ENCODE results near the gene SLC2A9.

SLC2A9 gene

DNA sequence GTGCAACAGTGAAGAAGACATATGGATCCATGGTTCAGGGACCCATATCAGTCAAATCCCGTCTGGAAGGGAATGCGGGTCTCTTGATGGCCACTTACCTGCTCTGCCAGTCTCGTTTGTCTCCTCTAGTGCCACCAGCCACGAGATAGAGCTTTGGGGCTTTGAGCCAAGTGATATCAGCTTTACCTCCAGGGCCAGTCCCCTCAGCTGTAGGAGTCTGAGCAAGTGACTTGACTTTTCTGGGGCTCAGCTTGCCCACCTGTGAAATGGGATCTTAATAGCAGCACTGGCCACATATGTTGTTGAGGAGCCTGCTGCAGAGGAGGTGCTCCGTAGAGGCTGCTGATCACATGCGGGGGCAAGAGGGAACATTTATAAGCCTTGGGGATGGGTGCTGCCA, 1.2 kb downstream of the SLC2A9 start:
- DNase-seq (ENCODE audit: low spot score) = no peak

DNA sequence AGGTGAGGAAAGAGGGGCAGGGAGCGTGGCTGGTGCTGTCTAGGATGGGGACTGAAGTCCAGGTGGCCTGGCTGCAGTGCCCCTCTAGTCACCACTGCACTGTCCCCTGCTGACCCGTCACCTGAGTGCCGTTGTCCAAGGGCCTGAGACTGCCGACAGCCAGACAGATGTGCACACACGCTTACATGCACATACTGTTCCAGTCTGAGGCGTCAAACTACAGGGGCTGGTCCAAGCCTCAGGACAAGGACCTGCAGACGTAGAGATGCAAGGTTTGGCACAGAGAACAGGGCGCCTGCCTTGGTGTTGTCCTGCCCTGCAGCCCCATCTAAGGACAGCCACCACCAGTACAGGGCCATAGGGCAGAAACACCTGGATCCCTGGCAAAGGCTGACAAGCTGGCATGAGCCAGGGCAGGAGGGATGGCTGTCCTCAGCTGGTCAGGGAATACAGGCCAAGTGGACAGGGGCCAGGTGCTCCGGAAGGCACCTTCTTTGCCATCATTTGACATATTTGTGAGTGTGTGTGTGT, 1.7 kb downstream of the SLC2A9 start:
- no peak for DNase-seq (ENCODE audit: low spot score)

GRCh38 chr4:10018818-10019461, 2.4 kb downstream of the SLC2A9 start:
- peak; percentile 97 for DNase-seq (ENCODE audit: low spot score)

- DNase-seq (ENCODE audit: low spot score) = no peak
These were observed 4.0 kb downstream of the SLC2A9 start for GRCh38 chr4:10017037-10017893.

DNA sequence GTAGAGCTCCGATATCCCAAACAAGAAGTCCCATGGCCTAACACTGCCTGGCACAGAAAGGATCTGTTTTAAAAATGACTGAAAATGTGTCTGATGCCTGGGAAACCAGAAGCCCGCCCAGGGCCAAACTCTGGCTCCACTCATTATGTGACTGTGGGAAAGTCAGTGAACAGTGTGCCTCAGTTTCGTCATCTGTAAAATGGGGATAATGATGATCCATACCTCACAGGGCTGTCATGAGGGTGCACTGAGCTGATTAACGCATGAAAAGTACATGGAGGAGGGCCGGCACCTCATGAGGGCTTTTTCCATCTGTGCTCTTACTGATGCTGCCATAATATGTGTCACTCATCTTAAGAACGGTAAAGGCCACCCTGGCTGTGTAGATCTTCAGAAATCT, 5.1 kb downstream of the SLC2A9 start:
- no peak for DNase-seq (ENCODE audit: low spot score)

DNA sequence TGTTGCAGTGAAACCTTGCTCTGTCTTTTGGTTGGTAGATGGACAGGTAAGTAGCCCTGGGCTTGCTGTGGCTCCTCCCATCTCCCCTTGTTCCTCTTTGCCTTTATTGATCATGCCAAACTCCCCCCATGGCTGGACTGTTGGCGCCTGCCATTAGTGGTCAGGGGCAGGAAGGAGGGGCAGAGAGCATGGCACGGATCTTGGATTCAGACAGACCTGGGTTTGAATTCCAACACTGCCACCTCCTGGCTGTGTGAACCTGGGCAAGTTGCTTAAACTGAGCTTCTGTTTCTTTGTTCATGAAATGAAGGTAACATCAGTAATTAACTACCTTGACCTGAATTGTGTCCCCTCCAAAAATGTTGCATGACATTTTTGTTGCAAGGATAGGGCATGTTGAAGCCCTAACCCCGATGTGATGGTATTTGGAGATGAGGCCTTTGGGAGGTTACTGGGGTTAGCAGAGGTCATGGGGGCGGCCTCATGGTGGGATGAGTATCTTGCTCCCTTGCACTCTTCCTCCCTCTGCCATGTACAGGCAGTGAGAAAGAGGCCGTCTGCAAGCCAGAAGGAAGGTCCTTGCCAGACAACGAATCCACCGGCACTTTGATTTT, 6.0 kb downstream of the SLC2A9 start:
- DNase-seq (ENCODE audit: low spot score) = peak; percentile 44

DNA sequence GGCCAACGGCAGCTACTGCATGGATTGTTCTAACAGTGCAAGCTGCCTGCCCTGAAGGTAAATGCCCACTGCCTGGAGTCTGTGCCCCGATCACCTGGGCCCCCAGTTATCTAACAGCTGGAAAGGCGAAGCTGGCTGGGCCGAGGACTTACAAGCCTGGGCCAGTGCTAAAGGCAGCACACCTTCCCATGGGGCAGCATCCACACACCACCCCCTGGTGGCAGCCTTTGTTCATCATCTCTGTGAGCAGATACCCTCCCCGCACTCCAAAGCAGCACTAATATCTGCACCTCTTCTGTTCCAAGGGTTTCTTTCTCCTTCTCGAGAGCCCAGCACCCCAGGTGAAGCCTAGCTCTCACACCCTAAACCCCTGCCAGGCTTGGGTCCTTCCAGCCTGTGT, 7.6 kb downstream of the SLC2A9 start:
- DNase-seq (ENCODE audit: low spot score) = peak; percentile 76

- no peak for DNase-seq (ENCODE audit: low spot score)
These were observed 9.4 kb downstream of the SLC2A9 start for GRCh38 chr4:10011885-10012284.

GRCh38 chr4:10011277-10011676, 10.0 kb downstream of the SLC2A9 start:
- no peak for DNase-seq (ENCODE audit: low spot score)

DNA sequence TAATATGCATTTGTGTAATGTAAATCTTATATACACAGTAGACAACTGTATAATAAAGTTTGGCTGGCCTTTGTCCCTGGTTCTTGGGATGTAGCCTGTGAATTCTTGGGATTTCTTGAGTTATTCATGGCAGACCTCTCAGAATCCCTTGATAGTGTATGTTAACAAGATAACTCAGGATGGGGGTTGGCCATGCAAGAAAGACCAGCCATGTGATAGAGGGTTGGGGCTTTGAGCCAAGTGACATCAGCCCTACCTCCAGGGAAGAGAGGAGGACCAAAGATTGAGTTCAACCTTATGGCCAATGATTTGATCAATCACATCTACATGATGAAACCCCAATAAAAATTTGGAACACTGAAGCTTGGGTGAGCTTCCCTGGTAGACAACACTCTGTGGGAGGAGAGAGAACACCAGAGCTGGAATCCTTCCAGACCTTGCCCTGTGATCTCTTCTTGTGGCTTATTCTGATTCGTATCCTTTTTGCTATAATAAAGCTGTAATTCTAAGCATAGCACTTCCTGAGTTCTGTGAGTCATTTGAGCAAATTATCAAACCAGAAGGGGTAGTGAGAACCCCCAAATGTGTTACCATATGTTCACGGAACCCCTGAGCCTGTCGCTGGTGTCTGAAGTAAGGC, 11.3 kb downstream of the SLC2A9 start:
- no peak for DNase-seq (ENCODE audit: low spot score)

DNA sequence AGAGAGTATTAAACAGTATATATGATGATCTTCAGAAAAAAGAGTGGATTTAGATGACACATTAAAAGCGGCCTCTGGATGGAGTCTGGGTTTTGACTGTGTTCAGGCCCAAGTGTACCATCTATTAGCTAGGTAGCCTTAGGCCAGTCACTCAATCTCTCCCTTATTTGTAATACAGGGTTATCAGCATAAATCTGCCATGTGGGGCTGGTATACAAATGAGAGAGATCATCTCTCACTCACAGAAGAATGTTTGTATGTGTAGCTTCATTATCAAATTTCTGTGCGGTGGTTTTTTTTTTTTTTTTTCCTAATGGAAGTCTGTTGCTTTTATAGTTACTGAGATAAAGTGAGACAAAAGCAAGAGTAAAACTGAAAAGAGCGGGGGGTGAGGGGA, 12.7 kb downstream of the SLC2A9 start:
- no peak for DNase-seq (ENCODE audit: low spot score)

- DNase-seq (ENCODE audit: low spot score) = no peak
These were observed 13.3 kb downstream of the SLC2A9 start for GRCh38 chr4:10007793-10008608.

- no peak for DNase-seq (ENCODE audit: low spot score)
These were observed 13.9 kb downstream of the SLC2A9 start for GRCh38 chr4:10007436-10007740.

DNA sequence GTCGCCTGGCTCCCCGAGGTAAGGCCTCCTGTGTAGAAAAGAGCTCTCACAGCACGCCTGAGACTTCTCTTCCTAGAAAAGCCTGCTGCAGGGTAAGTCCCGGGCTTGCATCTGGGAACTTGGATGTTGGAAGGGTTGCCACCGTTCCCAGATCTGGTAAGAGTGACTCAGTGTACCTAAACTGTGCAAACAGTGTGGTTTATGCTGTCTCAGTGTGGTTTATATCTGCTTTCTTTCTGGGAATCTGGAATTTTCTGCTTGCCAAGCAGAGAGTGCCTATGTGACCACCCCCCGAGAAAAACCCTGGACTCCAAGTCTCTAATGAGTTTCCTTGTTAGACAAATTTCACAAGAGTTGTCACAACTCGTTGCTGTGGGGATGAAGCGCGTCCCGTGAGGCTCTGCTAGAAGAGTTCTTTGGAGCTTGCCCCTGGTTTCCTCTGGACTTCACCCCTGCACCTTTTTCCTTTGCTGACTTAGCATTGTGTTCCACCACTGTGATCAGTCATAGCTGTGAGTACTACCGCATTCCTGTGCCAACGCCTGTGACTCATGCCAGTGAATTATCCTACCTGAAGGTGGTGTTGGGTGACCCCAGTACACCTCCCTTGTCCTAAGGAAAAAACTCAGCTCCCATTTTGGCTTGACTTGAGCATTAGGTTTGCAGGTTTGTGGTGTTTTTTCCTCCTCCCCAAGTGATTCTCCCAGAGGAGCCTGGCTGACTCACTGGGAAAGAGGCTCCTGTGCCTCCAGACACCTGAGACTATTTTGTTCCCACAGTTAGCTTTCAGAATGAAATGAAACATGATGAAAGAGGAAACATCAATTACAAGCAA, 14.5 kb downstream of the SLC2A9 start:
- peak; percentile 56 for DNase-seq (ENCODE audit: low spot score)

DNA sequence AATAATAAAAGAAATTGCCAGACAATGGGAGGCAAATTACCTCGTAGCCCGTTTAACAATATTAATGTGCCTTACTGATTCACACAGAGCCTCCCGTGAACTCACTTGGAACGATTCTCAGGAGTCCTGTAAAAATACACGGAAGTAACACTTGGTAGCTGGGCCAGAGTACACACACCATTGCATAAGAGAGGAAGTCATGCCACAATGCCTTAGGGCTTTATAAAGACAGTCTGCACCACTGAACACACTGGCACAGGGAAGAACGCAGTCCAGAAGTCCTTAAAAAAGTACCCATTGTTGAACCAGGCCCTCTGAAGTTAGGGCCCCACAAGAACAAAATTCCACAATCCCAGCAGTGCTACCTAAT, 15.1 kb downstream of the SLC2A9 start:
- peak; percentile 29 for DNase-seq (ENCODE audit: low spot score)

- DNase-seq (ENCODE audit: low spot score) = no peak
These were observed 15.7 kb downstream of the SLC2A9 start for GRCh38 chr4:10005632-10006031.

GRCh38 chr4:10003666-10004065, 17.6 kb downstream of the SLC2A9 start:
- no peak for DNase-seq (ENCODE audit: low spot score)

DNA sequence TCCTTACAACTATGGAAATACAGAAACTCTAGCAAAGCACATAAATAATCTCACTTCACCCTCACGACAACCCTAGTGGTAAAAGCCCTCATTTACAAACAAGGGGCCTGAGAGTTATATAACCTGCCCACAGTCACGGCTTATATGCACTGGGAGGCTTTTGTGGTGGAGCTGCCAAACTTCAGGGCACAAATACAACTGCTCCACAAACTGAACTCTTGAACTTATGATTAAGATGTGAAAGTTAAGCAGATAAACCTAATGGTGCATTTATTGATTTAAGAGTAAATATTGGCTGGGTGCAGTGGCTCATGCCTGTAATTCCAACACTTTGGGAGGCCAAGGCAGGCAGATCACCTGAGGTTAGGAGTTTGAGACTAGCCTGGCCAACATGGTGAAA, 19.0 kb downstream of the SLC2A9 start:
- no peak for DNase-seq (ENCODE audit: low spot score)

DNA sequence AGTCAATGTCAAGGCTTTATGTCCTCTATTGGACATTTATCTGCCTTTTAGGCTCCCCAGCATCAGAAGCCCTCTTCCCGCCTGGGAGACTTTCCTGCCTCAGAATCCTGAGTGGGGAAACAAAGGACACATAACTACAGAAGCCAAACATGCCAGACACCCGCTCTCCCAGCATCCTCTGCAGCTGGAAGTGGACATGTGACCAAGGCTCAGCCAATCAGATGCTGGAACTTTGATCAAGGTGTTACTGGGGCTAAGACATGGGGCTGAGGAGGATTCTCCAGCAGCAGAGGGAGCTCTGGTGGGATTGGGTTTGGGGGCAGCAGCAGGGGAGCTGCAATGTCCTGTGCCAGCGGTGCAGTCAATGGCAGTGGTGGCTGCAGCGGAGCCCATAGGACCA, 19.5 kb downstream of the SLC2A9 start:
- no peak for DNase-seq (ENCODE audit: low spot score)

GRCh38 chr4:9999956-10000561, 21.2 kb downstream of the SLC2A9 start:
- no peak for DNase-seq (ENCODE audit: low spot score)

DNA sequence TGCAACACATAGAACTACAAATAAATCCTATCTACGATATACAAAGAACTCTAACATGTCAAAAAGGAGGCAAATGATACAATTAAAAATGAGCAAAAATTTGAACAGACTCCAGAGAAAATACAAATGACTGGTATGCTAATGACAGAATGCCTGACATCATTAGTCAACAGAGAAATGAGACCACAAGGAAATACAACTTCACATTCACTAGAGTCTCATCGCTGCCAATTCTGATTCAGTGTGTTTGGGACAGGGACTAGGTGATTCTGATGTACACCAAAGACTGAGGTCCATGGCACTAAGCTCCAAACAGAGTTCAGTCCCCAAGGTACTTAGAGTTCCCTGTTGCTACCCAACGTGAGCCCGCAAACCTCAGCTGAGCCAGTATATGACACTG, 23.4 kb downstream of the SLC2A9 start:
- DNase-seq (ENCODE audit: low spot score) = no peak
